HG03103 (cell line): ENCODE measurements around the gene RHBDF1.

Source experiments
- ATAC-seq: cut with Tn5 transposase; IDR thresholded peaks from one replicate; pipeline ENCODE4 v1.9.1; 2021; ENCODE audit warnings: low read depth; ENCODE audit not compliant: unreplicated experiment

Gene RHBDF1

GRCh38 chr16:72561-73548 is at the start of gene RHBDF1:
Gene RHBDF1, minus strand, starts transcription at chr16:72631. Its CDS starts 7,616 bp downstream, at chr16:65015.
- no peak for ATAC-seq

DNA sequence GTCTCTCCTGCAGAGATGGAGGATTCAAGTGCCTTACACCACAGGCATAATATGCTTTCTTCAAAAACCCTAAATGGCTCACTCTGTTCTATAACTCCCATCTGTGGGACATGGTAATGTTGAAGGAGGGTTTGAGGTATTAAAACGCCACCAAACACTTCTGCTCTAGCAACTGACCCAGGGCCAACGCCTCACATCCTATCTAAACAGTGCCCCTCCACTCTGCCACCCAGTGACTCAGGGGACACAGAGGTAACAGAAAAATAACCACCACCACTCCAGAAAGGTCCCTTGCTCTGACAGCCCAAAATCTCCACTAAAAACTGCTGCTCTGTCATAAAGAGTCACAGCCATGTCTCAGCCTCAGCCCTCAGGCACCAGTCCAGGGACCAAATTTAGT is 48.3 kb upstream of the RHBDF1 start:
- ATAC-seq = no peak

DNA sequence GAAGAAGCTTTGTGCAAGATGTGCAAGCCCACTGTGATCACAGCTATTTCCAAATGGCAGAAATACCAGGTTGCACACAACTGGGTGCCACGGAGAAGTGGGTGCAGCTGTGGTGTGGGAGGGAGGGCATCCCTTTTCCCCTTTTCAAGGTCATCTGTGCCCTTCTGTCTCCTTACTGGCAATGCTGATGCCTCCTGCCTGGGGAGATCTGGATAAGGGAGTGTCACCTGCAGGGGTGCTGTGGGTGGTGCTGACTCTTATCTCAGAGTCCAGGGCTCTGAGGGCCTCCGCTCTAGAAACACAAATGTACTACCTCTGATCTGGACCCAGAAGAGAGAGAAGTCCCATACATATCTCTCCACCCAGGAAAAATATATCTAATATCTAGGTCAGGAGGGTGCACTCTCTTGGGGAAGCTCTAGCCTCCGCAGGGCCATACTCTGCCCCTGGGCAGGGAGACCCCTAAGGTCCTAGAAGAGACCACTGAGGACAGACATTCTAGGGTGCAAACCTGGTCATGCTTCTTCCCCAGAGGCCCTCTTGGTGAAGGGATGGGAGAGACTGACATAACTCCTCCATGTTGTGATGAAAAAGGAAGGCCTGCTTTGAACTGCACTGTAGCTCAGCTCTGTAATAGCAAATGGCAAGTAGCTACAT is 47.5 kb upstream of the RHBDF1 start:
- ATAC-seq = no peak

- ATAC-seq = no peak
Observed at GRCh38 chr16:119295-119694, 46.9 kb upstream of the RHBDF1 start.

GRCh38 chr16:118857-119256 is 46.4 kb upstream of the RHBDF1 start:
- no peak for ATAC-seq

DNA sequence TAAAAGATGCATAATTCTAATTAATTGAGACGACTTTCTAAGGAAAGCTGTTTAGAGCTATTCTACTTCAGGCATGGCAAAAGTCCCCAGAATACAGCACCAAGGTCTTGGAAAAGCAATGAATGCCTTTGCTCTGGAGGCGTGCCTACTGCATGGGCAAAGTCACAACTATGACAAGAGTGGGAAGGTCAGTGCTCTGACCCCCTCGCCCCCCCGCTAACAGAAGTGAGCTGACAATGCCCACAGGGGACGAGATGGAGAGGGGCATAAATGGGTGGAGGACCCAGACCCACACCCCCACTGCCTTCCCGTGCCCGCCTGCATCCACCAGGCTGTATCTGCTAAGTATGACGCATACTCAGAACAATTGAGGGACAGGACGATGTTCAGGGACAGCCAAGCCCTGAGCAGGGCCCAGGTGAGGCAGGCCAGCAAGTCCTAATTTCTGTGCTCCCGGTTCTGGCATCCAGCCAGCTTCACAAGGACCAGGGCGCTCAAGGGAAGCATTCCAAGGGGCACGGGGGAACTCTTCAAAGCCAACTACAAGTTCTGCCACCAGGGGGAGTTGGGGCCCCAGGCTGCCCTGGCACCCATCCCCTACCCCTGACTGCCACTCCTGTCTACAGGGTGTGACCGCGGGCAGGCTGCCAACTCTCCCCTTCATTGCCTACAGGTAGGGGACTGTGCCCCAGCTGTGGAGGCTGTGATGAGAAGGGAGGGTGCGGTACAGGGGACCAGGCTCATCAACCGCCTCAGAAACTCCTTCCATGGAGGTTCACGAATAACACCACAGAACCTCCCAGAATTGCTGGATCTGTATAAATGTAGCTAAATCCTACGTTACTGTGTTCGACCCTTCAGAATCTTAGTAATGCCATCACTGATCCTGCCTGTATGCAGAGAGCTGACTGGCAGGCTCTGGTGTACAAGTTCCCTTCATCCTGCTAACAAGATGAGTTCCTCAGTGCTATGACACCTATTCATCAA is 45.2 kb upstream of the RHBDF1 start:
- ATAC-seq = no peak

DNA sequence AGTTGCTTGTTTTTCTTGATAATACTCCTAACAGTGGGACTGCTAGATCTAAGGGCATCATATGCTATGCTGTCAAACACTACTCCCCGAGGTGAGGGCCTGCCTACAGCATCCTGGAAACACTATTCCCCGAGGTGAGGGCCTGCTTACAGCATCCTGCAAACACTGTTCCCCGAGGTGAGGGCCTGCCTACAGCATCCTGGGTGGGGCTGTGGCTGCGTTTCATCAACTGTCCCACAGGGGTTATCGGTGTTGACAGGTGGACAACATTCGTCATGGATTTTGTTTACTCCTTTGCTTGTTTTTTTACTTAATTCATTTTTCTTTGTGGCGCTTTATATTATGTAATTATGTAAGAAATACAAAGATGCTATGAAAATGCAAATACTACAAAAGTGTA is 43.6 kb upstream of the RHBDF1 start:
- no peak for ATAC-seq

DNA sequence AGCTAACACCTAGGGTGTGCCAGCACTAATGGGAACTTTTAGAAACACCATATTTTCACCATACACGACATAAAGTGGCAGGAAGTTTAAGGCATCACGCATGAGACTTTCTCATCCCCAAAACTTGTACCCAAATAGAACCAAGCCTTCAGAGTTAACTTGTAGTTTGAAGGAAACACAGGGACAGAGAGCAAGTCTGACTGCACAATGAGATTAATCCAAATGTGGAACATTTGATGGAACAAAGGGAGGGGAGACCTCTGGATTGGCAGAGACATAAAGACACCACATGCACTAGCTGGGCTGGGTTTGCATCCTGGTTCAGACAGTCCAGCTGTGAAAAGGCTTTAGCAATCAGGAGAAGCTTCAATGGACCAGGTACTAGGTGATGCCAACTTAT is 41.9 kb upstream of the RHBDF1 start:
- no peak for ATAC-seq

- ATAC-seq = no peak
Observed at GRCh38 chr16:112153-112840, 39.9 kb upstream of the RHBDF1 start.

DNA sequence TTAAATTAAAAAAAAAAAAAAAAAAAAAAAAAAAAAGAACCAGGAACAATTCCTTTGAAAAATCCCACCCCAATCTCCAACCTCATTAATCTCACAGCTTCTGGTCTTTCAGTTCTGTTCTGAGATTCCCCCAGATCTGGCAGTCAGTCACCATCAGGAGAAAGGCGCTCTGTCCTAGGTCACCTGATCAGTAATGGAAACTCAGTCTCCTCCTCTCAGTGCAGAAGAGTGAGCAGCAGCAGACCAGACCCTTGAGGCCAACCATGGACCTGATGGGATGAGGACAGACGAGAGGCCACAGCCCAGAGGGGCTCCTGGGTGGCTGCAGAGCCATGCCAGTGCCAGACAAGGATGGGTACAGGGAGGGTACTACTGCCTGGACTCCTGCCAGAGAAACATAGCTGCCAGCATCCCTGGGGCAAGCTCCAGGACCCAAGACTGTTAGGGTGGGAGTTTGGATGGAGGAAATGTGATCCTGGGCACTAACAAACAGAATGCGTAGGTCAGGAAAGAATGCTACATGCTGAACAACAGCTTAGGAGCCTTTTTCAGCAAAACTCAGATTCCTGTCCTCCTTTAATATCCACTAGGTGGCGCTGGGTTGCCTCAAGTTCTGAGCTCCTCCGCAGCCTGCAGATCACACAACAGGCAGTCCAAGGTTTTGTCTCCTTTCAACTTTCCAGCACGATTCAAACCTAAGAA is 34.3 kb upstream of the RHBDF1 start:
- ATAC-seq = no peak

GRCh38 chr16:105521-105920 is 33.1 kb upstream of the RHBDF1 start:
- no peak for ATAC-seq

DNA sequence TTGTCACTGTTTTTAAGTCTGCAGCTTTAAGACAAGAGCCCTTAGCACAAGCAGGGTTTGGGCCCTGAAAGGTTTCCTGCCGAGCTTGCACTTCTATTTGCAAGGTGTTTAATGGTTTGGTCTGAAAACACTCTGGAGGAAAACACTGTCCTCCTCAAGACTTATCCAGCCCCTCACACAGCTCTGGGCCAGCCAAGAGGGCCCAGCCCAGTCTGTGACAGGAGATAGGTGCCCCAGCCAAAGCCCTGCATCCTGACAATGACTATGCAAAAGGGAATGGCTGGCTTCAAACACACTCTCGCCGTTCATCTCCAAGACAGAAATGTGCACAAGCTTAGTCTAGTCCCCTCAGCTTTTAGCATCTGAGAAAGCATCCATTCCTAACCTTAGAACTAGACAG is 32.5 kb upstream of the RHBDF1 start:
- ATAC-seq = no peak

GRCh38 chr16:104355-104754 is 31.9 kb upstream of the RHBDF1 start:
- ATAC-seq = no peak

DNA sequence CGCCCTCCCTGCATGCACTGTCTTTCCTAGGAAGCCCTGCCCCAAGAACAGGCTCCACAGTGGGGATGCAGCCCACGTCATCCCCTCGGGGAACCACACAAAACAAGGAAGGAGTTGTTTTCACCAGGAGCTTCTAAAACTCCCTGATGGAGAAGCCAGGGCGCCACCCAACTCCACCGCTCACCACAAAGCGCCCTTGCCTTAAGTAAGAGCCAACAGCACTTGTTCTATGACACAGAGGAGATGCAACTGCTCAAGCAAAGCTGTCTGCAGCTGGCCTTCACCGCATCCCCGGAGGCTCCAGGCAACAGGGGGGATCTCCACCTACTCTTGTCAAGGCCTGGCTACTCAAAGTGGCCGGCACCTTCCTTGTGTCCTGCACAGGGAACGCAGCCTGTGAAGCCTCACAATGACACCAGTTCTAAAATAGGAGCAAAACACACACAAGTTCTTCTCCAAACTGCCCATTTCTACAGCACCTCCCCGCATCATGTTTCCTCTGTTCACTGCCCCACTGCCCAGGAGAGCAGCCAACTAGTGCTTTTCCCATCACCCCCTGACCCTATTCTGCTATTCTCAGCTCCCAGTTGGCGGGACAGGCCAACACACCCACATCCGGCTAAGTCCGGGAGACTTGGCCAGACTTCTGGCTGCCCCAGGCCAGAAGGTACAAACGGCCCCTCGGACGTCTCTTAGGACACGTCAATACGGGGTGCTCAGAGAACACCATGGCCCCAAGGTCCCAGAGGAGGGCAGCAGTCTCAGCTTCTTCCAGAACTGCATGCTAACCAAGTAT is 29.8 kb upstream of the RHBDF1 start:
- ATAC-seq = no peak

DNA sequence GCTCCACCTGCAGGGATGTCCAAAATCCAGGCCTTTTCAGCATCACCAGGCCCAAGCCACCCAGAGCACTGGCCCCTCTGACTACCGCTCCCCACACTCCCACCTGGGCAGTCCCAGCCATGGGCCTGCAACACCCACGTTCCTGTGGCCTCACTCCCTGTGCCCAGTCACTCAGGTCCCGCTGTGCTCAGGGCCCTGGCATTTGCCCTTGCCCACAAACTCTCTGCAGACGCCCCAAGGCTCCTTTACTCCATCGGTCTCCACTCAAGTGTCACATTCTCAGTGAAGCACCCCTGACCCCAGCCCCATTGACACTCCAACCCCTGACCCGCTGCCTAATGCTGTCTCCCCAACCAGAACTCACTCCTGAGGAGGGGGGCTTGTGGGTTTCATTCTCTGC is 29.2 kb upstream of the RHBDF1 start:
- ATAC-seq = no peak

DNA sequence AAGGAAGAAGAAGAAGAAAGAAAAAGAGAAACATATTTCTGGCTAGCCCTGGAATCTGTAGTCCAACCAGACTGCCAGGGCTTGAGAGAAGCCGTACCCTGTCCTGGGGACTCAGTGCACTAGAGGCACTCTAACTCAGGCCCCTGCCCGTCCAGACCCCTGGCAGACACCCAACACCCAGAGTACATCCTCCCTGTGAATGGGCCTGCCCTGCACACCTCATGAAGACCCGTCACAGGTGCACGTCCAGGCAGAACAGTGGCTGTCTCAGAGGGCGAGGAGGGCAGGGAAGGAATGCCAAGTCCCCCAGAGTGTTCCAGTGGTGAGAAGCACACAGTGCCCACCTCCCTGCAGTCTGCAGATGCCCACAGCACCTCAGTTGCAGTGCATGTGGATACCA is 28.6 kb upstream of the RHBDF1 start:
- no peak for ATAC-seq

DNA sequence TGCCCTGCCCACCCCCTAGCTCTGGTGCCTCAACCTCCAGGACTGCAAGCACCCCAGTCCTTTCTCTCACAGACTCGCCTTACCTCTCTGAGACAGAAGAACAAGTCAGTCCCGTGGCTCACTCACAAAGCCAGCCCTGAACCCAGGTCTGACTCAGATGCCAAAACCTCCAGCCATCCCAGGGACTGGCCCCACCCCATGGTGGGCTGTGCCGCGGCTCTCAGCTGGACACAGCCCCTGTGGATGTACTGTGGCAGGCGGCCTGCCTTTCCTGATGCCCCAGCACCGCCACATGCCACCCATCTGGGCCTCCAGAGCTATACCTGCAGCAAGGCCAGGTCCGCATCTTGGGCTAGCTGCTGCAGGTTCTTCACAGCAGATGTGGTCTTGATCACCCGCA is 25.4 kb upstream of the RHBDF1 start:
- no peak for ATAC-seq

- ATAC-seq = peak; percentile 70
Observed at GRCh38 chr16:96935-97381, 24.5 kb upstream of the RHBDF1 start.

DNA sequence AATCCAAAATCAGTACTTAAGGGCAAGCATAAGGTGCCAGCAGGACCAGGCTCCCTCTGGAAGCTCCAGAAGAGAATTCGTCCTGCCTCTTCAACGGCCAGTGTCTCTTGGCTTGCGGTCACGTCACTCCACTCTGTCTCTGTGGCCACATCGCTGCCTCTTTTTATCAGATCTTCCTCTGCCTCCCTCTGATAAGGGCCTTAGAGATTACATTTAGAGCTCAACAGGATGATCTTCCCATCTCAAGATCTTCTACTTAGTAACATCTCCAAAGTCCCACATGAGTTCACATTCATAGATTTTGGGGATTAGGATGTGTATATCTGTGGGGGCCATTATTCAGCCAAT is 22.5 kb upstream of the RHBDF1 start:
- no peak for ATAC-seq
